A549 (cell line): Measurements from ENCODE around the gene PDLIM1.

ENCODE experiments used
- CHD2 ChIP-seq: fragments of 150-350 bp; IDR thresholded peaks from 2 replicates; pipeline ENCODE4 v1.6.1; 2014; ENCODE audit warnings: low read length; ENCODE audit not compliant: partially characterized antibody
- CTCF ChIP-seq: fragments of >200 bp; sonication (Bioruptor Twin); formaldehyde crosslinking; IDR thresholded peaks from 3 replicates; pipeline ENCODE4 v1.5.1; 2016
- PHF8 ChIP-seq: fragments of 200-600 bp; sonication (generic); IDR thresholded peaks from 2 replicates; pipeline ENCODE4 v1.6.1; 2016; ENCODE audit warnings: low read depth, mild to moderate bottlenecking, antibody characterized with exemption, moderate library complexity, borderline replicate concordance
- POLR2A ChIP-seq: IDR thresholded peaks from 2 replicates; pipeline ENCODE4 v1.6.1; 2012; ENCODE audit warnings: mild to moderate bottlenecking, low read length
- POLR2AphosphoS2 ChIP-seq: conservative IDR thresholded peaks from 2 replicates; pipeline ENCODE4 v1.6.1; 2012; ENCODE audit warnings: low read length, improper control_type of control experiment, inconsistent platforms
- RAD21 ChIP-seq, 2 experiments: fragments of >200 bp in 1 of 2; sonication (Bioruptor Twin) in 1 of 2; formaldehyde crosslinking in 1 of 2; IDR thresholded peaks in 1 of 2; conservative IDR thresholded peaks in 1 of 2; 2 replicates in 1 of 2; 3 replicates in 1 of 2; pipeline ENCODE4 v1.6.1; 2012 to 2018; ENCODE audit warnings: inconsistent platforms in 1 of 2

GRCh38 chr10:95329296-95329695 lies 38.5 kb upstream of the PDLIM1 start:
- no peak for TF ChIP-seq PHF8
- no peak for TF ChIP-seq POLR2A
- no peak for TF ChIP-seq CTCF
- TF ChIP-seq CHD2, result no peak
- no peak for TF ChIP-seq POLR2AphosphoS2
- TF ChIP-seq RAD21 (conservative IDR thresholded peaks at IDR 0.05 in 1 of 2, IDR thresholded peaks at IDR 0.05 in 1 of 2), result no peak
